Measurements from ENCODE around the gene CNPY4.

- no peak for TF ChIP-seq POLR2A (IDR thresholded peaks at IDR 0.05; ENCODE audit: low read depth, low read length)
- TF ChIP-seq POLR2AphosphoS5 (IDR thresholded peaks at IDR 0.05; ENCODE audit: low read depth, low read length), result no peak
These were observed 1.3 kb downstream of the CNPY4 start for GRCh38 chr7:100120733-100121036.
